Loucy (cell line): ENCODE data around the gene PKD2L1.
A peak's percentile ranks its signal among the peaks of the same experiment; 100 is the strongest.

Source experiments
- H2AFZ ChIP-seq: fragments of 200-600 bp; sonication (generic); 2 replicates; pipeline ENCODE4 v1.6.0; 2016; ENCODE audit warnings: antibody characterized with exemption, mild to moderate bottlenecking, low read length, moderate library complexity
- H3F3A ChIP-seq: fragments of 200-600 bp; 2 replicates; pipeline ENCODE4 v1.6.0; 2016; ENCODE audit warnings: antibody characterized with exemption, low read depth, mild to moderate bottlenecking
- H3K27me3 ChIP-seq: fragments of 200-600 bp; sonication (generic); 2 replicates; pipeline ENCODE4 v1.6.1; 2014; ENCODE audit warnings: low read length, mild to moderate bottlenecking; ENCODE audit not compliant: insufficient read depth, poor library complexity, severe bottlenecking
- H3K36me3 ChIP-seq: fragments of 200-600 bp; sonication (generic); 2 replicates; pipeline ENCODE4 v1.6.1; 2016; ENCODE audit warnings: low read length; ENCODE audit not compliant: insufficient read depth
- H3K4me1 ChIP-seq: fragments of 200-600 bp; sonication (generic); 2 replicates; pipeline ENCODE4 v1.5.1; 2014; ENCODE audit warnings: low read length, mild to moderate bottlenecking; ENCODE audit not compliant: insufficient read depth, poor library complexity, severe bottlenecking
- H3K4me2 ChIP-seq: fragments of 200-600 bp; sonication (generic); 2 replicates; pipeline ENCODE4 v1.6.0; 2014; ENCODE audit warnings: antibody characterized with exemption, low read length, low read depth, mild to moderate bottlenecking; ENCODE audit not compliant: poor library complexity, severe bottlenecking
- H3K4me3 ChIP-seq: fragments of 200-600 bp; sonication (generic); 2 replicates; pipeline ENCODE4 v1.5.1; 2014; ENCODE audit warnings: low read length, mild to moderate bottlenecking, mixed read lengths; ENCODE audit not compliant: poor library complexity, severe bottlenecking
- H3K79me2 ChIP-seq: fragments of 200-600 bp; sonication (generic); 2 replicates; pipeline ENCODE4 v1.6.1; 2014; ENCODE audit warnings: low read length; ENCODE audit not compliant: insufficient read depth
- H3K9ac ChIP-seq: fragments of 200-600 bp; sonication (generic); 2 replicates; pipeline ENCODE4 v1.6.0; 2014; ENCODE audit warnings: mild to moderate bottlenecking, low read depth, low read length, moderate library complexity; ENCODE audit not compliant: poor library complexity, severe bottlenecking
- H3K9me2 ChIP-seq: fragments of 200-600 bp; sonication (generic); replicated peaks from 2 replicates; pipeline ENCODE4 v1.6.1; 2016; ENCODE audit warnings: low read depth, low read length, mixed read lengths
- H3K9me3 ChIP-seq: fragments of 200-600 bp; sonication (generic); 2 replicates; pipeline ENCODE4 v1.6.1; 2014; ENCODE audit warnings: mild to moderate bottlenecking, antibody characterized with exemption, low read length, low read depth; ENCODE audit not compliant: insufficient read depth
- H4K20me1 ChIP-seq: fragments of 200-600 bp; sonication (generic); 2 replicates; pipeline ENCODE4 v1.6.0; 2014; ENCODE audit warnings: antibody characterized with exemption, low read length, mild to moderate bottlenecking; ENCODE audit not compliant: insufficient read depth, poor library complexity, severe bottlenecking
- EZH2phosphoT487 ChIP-seq: fragments of 200-600 bp; IDR thresholded peaks from 2 replicates; pipeline ENCODE4 v1.6.1; 2018; ENCODE audit warnings: antibody characterized with exemption, mild to moderate bottlenecking, moderate library complexity, borderline replicate concordance
- TF ChIP-seq, protein P1 (sequence below): fragments of 200-600 bp; sonication (generic); conservative IDR thresholded peaks from 2 replicates; pipeline ENCODE4 v1.5.1; 2014; ENCODE audit warnings: mild to moderate bottlenecking, antibody characterized with exemption, low read length

Gene PKD2L1

DNA sequence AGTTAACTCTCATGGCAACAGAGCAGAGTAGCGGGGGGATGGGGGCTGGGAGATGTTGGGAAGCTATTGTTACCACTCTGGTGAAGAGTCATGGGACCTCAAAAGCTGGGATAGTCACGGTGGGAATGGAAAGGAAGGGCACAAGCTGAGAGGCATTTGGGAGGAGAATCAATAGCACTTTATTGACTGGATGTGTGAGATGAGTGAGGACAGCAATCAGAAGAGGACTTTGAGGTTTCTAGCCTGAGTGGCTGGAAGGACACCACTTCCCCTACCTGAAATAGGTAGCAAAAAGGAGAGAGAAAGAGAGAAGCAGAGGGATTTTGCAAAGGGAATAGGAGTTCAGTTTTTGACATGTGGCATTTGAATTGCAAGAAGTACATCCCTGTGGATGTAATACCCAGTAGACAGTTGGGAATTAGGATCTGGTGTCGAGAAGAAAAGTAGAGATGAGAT, 44.2 kb upstream of the PKD2L1 start:
- H3K79me2 ChIP-seq = peaks cover 26% of the 10 kb centered on the region
- H3K36me3 ChIP-seq = no peaks in the 10 kb centered on the region
- peaks cover 11% of the 10 kb centered on the region; the same call in 1 of the 2 replicates for H3F3A ChIP-seq
- H3K27me3 ChIP-seq = no peaks in the 10 kb centered on the region
- H3K9ac ChIP-seq = peak overlapping the region; percentile 94
- no peak for TF ChIP-seq EZH2phosphoT487
- TF ChIP-seq, protein P1, sequence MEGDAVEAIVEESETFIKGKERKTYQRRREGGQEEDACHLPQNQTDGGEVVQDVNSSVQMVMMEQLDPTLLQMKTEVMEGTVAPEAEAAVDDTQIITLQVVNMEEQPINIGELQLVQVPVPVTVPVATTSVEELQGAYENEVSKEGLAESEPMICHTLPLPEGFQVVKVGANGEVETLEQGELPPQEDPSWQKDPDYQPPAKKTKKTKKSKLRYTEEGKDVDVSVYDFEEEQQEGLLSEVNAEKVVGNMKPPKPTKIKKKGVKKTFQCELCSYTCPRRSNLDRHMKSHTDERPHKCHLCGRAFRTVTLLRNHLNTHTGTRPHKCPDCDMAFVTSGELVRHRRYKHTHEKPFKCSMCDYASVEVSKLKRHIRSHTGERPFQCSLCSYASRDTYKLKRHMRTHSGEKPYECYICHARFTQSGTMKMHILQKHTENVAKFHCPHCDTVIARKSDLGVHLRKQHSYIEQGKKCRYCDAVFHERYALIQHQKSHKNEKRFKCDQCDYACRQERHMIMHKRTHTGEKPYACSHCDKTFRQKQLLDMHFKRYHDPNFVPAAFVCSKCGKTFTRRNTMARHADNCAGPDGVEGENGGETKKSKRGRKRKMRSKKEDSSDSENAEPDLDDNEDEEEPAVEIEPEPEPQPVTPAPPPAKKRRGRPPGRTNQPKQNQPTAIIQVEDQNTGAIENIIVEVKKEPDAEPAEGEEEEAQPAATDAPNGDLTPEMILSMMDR = no peak
- H3K4me3 ChIP-seq = peak overlapping the region; percentile 82
- H3K9me2 ChIP-seq = no peaks in the 10 kb centered on the region
- H3K9me3 ChIP-seq = no peaks in the 10 kb centered on the region
- peak overlapping the region; percentile 83 for H3K4me2 ChIP-seq
- peaks cover 45% of the 10 kb centered on the region for H3K4me1 ChIP-seq
- H2AFZ ChIP-seq = peak overlapping the region; percentile 80; the same call in 1 of the 2 replicates
- H4K20me1 ChIP-seq = no peaks in the 10 kb centered on the region

DNA sequence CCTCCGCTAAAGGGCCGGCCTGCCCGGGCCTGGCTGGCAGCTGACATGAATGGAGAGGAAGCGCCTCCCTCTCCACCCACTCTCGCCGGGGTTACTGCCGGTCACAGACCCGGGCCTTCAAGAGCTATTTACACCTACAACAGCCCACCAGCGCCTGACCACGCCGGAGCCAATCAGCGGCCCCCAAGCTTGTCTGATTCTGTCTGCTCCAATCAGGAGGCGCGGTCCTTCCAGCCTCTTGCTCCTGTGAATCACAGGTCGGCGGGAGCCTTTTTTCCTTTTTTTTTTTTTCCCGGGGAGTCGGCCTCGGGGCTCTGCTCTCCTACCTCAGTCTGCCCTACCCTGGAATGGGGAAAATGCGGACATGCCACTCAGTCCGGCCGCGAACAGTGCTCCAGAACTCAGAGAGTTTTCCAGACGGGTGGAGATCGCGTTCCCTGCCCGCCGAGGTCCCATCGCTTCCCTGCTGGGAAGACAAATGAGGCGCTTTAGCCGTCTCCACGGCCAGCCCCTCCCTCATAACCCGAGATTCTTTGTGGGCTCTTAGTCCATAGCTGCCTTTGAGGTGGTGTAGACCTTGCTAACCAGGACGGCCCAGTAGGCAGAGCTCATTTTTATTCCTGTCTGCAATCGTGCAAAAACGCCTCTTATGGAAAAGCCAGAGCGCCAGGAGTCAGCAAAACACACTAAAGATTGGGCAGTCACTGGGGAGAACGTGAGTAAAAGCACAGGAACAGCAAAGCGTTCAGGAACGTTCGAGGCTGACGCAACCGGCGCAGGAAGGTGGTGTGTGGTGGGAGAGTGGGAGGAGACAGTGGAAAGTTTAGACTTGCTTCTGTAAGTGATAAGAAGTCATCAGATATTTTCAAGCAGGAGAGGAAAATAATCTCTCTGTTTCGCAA, 43.5 kb upstream of the PKD2L1 start:
- Histone ChIP-seq H3F3A (peaks cover 11% of the 10 kb centered on the region; the same call in 1 of the 2 replicates), H2AFZ (peak overlapping the region; percentile 80; the same call in 1 of the 2 replicates), H3K4me3 (peak overlapping the region; percentile 82)

DNA sequence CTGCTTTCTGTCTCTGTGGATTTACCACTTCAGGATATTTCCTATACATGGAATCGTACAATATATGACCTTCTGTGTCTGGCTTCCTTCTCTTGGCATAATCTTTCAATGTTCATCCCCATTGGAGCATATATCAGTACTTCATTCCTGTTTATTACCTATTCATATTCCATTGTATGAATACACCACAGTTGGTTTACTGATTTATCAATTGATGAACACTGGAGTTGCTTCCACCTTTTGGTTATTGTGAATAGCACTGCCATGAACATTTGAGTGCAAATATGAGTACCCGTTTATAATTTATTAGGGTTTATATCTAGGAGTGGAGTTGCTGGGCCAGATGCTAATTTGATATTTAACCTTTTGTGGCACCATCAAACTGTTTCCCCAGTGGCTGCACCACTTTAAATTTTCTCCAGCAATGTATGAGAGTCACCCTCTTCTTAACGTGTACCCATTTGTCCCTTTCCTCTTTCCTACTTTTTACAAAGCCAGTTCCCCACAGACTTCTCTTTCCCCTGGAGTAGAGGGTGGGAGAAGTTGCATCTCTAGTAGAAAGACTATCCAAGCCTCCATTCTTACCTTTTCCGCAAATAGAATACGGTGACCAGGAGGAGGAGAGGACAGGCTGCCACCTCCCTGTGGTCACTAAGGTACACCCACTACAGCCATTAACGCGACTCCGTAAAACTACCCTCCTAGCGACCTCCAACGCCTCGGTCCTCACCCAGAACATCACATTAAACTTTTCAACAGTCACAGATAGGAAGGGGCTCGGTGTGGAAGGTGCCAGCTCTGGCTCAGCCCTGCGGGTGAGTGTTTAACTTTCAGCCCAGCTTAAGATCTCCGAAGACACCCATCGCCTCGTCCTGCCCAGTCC, 42.6 kb upstream of the PKD2L1 start:
- Histone ChIP-seq H3K4me1 (peaks cover 40% of the 10 kb centered on the region), H3K79me2 (peaks cover 26% of the 10 kb centered on the region)
- TF ChIP-seq, protein P1 = no peak
- no peak for TF ChIP-seq EZH2phosphoT487

More for the DNA sequence above, 43.5 kb upstream of the PKD2L1 start:
- Histone ChIP-seq H3K9me2 (no peaks in the 10 kb centered on the region), H3K27me3 (no peaks in the 10 kb centered on the region), H3K9me3 (no peaks in the 10 kb centered on the region), H3K9ac (peak overlapping the region; percentile 94), H4K20me1 (no peaks in the 10 kb centered on the region), H3K4me2 (peak overlapping the region; percentile 83), H3K36me3 (no peaks in the 10 kb centered on the region), H3K4me1 (peaks cover 45% of the 10 kb centered on the region), H3K79me2 (peaks cover 26% of the 10 kb centered on the region)
- TF ChIP-seq, protein P1 = no peak
- no peak for TF ChIP-seq EZH2phosphoT487

More for the DNA sequence above, 42.6 kb upstream of the PKD2L1 start:
- H3F3A ChIP-seq = peaks cover 11% of the 10 kb centered on the region; the same call in 1 of the 2 replicates
- peak overlapping the region; percentile 83 for H3K4me2 ChIP-seq
- peak overlapping the region; percentile 55; the same call in 1 of the 2 replicates for H2AFZ ChIP-seq
- no peaks in the 10 kb centered on the region for H3K9me3 ChIP-seq
- no peaks in the 10 kb centered on the region for H4K20me1 ChIP-seq
- peak overlapping the region; percentile 82 for H3K4me3 ChIP-seq
- H3K9ac ChIP-seq = peak overlapping the region; percentile 94
- no peaks in the 10 kb centered on the region for H3K36me3 ChIP-seq
- no peaks in the 10 kb centered on the region for H3K9me2 ChIP-seq
- H3K27me3 ChIP-seq = no peaks in the 10 kb centered on the region
